ENCODE measurements around the gene TEAD1.

TEAD1 gene

DNA sequence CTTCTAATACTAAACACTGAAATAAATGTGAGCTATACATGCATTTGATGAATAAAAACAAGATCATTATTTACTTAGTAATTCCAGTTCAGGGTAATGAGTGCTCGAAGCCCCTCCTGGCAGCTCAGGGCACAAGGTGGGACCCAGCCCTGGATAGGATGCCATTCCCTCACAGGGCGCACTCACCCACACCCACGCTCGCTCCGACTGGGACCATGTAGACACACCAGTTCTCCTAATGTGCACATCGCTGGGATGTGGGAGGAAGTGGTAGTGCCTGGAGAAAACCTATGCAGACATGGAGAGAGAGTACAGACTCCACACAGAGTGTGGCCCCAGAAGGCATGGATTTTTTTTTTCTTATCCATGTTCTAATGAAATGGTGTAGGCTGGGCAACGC is 290.4 kb downstream of the TEAD1 start:
- in situ Hi-C loops (cut with MboI; ENCODE audit: low sequenced_read_pairs, unreplicated experiment) = loop anchor here (10.0 to 25.0 kb wide), 2 partner anchors 210 to 373 kb away; no protein-coding TSS in a partner anchor
- TF ChIP-seq, protein P1, sequence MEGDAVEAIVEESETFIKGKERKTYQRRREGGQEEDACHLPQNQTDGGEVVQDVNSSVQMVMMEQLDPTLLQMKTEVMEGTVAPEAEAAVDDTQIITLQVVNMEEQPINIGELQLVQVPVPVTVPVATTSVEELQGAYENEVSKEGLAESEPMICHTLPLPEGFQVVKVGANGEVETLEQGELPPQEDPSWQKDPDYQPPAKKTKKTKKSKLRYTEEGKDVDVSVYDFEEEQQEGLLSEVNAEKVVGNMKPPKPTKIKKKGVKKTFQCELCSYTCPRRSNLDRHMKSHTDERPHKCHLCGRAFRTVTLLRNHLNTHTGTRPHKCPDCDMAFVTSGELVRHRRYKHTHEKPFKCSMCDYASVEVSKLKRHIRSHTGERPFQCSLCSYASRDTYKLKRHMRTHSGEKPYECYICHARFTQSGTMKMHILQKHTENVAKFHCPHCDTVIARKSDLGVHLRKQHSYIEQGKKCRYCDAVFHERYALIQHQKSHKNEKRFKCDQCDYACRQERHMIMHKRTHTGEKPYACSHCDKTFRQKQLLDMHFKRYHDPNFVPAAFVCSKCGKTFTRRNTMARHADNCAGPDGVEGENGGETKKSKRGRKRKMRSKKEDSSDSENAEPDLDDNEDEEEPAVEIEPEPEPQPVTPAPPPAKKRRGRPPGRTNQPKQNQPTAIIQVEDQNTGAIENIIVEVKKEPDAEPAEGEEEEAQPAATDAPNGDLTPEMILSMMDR (IDR thresholded peaks at IDR 0.05; ENCODE audit: borderline replicate concordance, control extremely low read depth, extremely low read depth, insufficient read depth, missing control alignments) = no peak
- no peak for DNase-seq (ENCODE audit: low spot score)

DNA sequence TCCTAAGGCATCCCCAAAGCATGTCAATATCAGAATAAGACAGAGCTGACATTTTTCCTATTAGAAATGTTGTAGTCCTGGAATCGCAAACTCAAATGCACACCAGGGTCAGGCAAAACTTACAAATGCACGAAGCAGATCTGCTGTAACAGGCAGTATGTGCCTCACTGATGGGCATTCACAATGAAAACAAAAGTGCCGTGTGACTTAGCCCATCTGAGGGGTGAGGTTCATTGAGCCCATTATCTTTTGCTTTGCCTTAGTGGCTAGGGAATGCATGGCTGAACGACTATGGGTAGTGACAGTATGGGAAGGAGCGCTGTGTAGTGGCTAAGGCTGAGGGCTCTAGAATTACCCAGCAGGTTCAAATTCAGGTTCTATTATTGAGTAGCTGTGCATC is 291.8 kb downstream of the TEAD1 start:
- DNase-seq (ENCODE audit: low spot score) = no peak
- TF ChIP-seq, protein P1 (IDR thresholded peaks at IDR 0.05; ENCODE audit: borderline replicate concordance, control extremely low read depth, extremely low read depth, insufficient read depth, missing control alignments) = no peak
- in situ Hi-C loops (cut with MboI; ENCODE audit: low sequenced_read_pairs, unreplicated experiment) = loop anchor here (10.0 to 25.0 kb wide), 2 partner anchors 209 to 371 kb away; no protein-coding TSS in a partner anchor

DNA sequence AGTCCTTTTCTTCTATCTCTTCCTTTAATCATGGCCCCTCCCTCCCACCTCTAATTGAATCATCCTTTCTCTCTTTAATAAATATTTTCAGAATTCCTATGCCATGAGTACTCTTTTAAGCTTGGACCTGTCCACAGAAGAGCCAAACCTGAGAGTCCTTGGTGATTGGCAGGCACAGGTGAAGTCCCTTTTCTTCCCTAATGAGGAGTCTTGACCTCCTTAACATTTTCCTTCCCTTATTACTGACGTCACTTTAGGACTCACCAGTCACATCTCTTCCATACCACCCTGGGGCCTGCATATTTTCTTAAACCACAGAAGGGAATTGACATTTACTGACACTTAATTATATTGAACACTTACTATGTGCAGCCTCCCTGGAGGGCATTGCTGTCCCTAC is 293.9 kb downstream of the TEAD1 start:
- no peak for DNase-seq (ENCODE audit: low spot score)
- TF ChIP-seq, protein P1 (IDR thresholded peaks at IDR 0.05; ENCODE audit: borderline replicate concordance, control extremely low read depth, extremely low read depth, insufficient read depth, missing control alignments) = no peak
- in situ Hi-C loops (cut with MboI; ENCODE audit: low sequenced_read_pairs, unreplicated experiment) = loop anchor here (10.0 to 25.0 kb wide), 2 partner anchors 207 to 369 kb away; no protein-coding TSS in a partner anchor

DNA sequence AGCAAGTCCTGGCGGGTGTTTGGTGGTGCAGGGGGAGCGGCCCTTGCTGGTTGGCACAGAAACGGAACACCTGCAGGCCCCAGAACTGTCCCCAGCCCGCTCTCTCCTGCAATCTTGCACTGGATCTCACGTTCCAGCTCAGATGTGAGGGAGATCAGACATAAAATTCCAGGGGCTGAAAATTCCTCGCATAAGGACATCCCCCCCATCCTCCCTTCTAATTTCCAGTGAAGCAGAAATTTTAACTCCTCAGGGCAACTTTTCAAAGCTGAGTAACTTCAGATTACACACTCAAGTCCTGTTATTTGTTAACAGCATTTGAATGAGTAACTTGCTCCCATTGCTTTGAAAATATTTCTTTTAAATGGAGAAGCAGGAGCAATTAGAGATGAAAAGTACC is 294.6 kb downstream of the TEAD1 start:
- TF ChIP-seq, protein P1 (IDR thresholded peaks at IDR 0.05; ENCODE audit: borderline replicate concordance, control extremely low read depth, extremely low read depth, insufficient read depth, missing control alignments) = no peak
- in situ Hi-C loops (cut with MboI; ENCODE audit: low sequenced_read_pairs, unreplicated experiment) = loop anchor here (10.0 to 25.0 kb wide), 2 partner anchors 206 to 368 kb away; no protein-coding TSS in a partner anchor

DNA sequence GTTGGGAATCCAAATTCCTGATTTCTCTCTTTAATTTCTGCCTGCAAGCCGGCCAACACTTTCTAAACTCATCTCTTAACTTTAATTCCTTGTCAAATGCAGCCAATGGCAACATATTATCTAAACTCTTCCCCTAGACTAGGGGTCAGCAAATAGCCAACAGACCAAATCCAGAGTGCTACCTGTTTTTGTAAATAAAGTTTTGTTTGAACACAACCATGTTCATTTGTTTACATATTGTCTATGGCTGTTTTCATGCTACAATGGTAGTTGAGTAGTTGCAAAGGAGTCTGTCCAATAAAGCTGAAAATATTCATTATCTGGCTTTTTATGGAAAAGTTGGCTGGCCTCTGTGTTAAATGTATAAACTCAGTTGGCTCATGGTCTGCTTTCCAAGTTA is 297.7 kb downstream of the TEAD1 start:
- TF ChIP-seq, protein P1 (IDR thresholded peaks at IDR 0.05; ENCODE audit: borderline replicate concordance, control extremely low read depth, extremely low read depth, insufficient read depth, missing control alignments) = no peak
- in situ Hi-C loops (cut with MboI; ENCODE audit: low sequenced_read_pairs, unreplicated experiment) = loop anchor here (25.0 kb wide), 1 partner anchor 365 kb away; no protein-coding TSS in a partner anchor
- DNase-seq (ENCODE audit: low spot score) = no peak

More for the DNA sequence above, 294.6 kb downstream of the TEAD1 start:
- no peak for DNase-seq (ENCODE audit: low spot score)

DNA sequence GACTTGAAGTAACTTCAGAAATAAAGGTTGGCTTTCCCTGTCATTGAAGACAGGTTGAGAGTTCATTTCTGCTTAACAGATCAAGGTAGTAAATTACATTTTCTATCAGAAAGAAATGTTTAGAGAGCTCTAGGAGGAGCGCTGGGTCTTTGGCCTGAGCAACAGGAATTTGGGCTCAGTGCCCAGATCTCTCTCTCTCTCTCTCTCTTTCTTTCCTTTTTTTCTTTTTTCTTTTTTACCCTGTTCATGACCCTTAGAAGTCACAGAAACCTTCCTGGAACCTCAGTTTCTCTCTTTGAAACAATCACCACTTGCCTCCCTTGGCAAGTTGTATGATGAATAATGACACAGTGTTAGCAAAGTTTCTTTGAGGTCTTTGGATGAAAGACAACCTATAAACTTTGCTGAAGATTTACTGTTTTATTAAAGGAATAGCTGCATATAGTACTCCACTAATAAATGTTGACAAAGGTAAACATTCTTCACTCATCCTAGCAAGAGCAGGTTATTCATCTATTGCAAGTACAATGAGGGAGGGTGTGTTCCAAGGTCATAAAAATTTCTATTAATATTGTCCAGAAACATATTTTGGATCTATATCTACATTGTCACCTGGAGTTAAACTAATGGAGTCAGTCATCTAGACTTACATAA is 299.4 kb downstream of the TEAD1 start:
- in situ Hi-C loops (cut with MboI; ENCODE audit: low sequenced_read_pairs, unreplicated experiment) = loop anchor here (25.0 kb wide), 1 partner anchor 364 kb away; no protein-coding TSS in a partner anchor
- no peak for DNase-seq (ENCODE audit: low spot score)
- TF ChIP-seq, protein P1 (IDR thresholded peaks at IDR 0.05; ENCODE audit: borderline replicate concordance, control extremely low read depth, extremely low read depth, insufficient read depth, missing control alignments) = no peak
